Natural killer cell (primary cell): ENCODE results near the gene DGKH. TPM values are rescaled to one million over a fixed set of nuclear protein-coding genes. Genes with fewer than 3 reads are reported as not detected.
"Not testable (repeated sequence)": the region's sequence is repeated elsewhere in the genome, so short reads cannot be mapped to it uniquely, and the experiment has no call there.

Source experiments
- ATAC-seq, 3 donors: fragments of 150-1000 bp in 2 of 3; fragments of 200-7000 bp in 1 of 3; cut with Tn5 transposase; 1 replicate in 1 of 3; 2 replicates in 2 of 3; pipeline ENCODE4 v1.10.0; 2021; ENCODE audit warnings: mild to moderate bottlenecking in 2 of 3, moderate library complexity in 2 of 3
- DNase-seq, 2 donors: peaks; one replicate each; pipeline versions ENCODE4 v3.0.0 to v3.0.0-alpha.2; 2013 to 2021; ENCODE audit warnings: mixed read lengths in 1 of 2
- H3K27ac ChIP-seq: one replicate; pipeline ENCODE4 v1.5.1; 2013; ENCODE audit warnings: mild to moderate bottlenecking, low read length
- H3K27me3 ChIP-seq: one replicate; pipeline ENCODE4 v1.6.1; 2013; ENCODE audit warnings: low read length; ENCODE audit not compliant: control insufficient read depth, insufficient read depth
- H3K36me3 ChIP-seq: one replicate; pipeline ENCODE4 v1.6.1; 2013; ENCODE audit warnings: low read length; ENCODE audit not compliant: control insufficient read depth, insufficient read depth
- H3K4me1 ChIP-seq: one replicate; pipeline ENCODE4 v1.6.1; 2013; ENCODE audit warnings: low read length; ENCODE audit not compliant: control insufficient read depth, insufficient read depth
- H3K4me3 ChIP-seq: one replicate; pipeline ENCODE4 v1.5.1; 2013; ENCODE audit warnings: low read length
- H3K9me3 ChIP-seq: one replicate; pipeline ENCODE4 v1.6.1; 2013; ENCODE audit warnings: low read length; ENCODE audit not compliant: control insufficient read depth, insufficient read depth
- H3K27ac Mint-ChIP-seq, 2 donors: one replicate each; pipeline ENCODE4 v1.8.0; 2022; ENCODE audit warnings: mild to moderate bottlenecking in 2 of 2, mixed read lengths in 2 of 2, moderate library complexity in 1 of 2
- H3K27me3 Mint-ChIP-seq, 2 donors: one replicate each; pipeline ENCODE4 v1.8.0; 2022; ENCODE audit warnings: low read depth in 2 of 2, mixed read lengths in 2 of 2
- H3K36me3 Mint-ChIP-seq: one replicate; pipeline ENCODE4 v1.8.0; 2022; ENCODE audit warnings: mixed read lengths
- H3K4me1 Mint-ChIP-seq, 2 donors: one replicate each; pipeline ENCODE4 v1.8.0; 2022; ENCODE audit warnings: mixed read lengths in 2 of 2
- H3K4me3 Mint-ChIP-seq: one replicate; pipeline ENCODE4 v1.8.0; 2022; ENCODE audit warnings: mild to moderate bottlenecking, moderate library complexity, mixed read lengths
- H3K9me3 Mint-ChIP-seq, 2 donors: one replicate each; pipeline ENCODE4 v1.8.0; 2022; ENCODE audit warnings: mixed read lengths in 2 of 2
- CTCF ChIP-seq: fragments of 200-600 bp; IDR thresholded peaks from one replicate; pipeline ENCODE4 v1.8.0; 2022; ENCODE audit warnings: antibody characterized with exemption
- WGBS: methylation state at CpG from one replicate; pipeline ENCODE4 v1.1.7; 2013; ENCODE audit warnings: missing lambda C conversion rate; ENCODE audit not compliant: insufficient coverage; 5-methylcytosine and 5-hydroxymethylcytosine counted together
- intact Hi-C: fragments of 100-400 bp; cut with micrococcal nuclease; formaldehyde crosslinking; loops from one replicate; pipeline ENCODE4 v1.14.2; 2022
- total RNA-seq, 4 donors: library from RNA; stranded (reverse); fragments of 120-200 nt in 1 of 4; gene quantifications; one replicate each; pipeline versions ENCODE4 v1.2.3 to v1.2.4, GENCODE V29; 2013 to 2022

Gene DGKH
- total RNA-seq, 3 donors from 2014 or later (not counting 1 experiment from before 2014, with no cell fraction given): 1.1 to 3.4 (median 1.2) TPM

- no peak overlapping the region for H3K4me3 ChIP-seq
- Mint-ChIP-seq H3K4me3 (no peak overlapping the region), H3K27me3 (peaks cover 27 to 45% of the 10 kb centered on the region in 2 donors), H3K4me1 (no peaks in the 10 kb centered on the region), H3K27ac (no peak overlapping the region), H3K36me3 (no peaks in the 10 kb centered on the region), H3K9me3 (no peaks in the 10 kb centered on the region)
- H3K4me1 ChIP-seq: no peaks in the 10 kb centered on the region
- no peaks in the 10 kb centered on the region for H3K9me3 ChIP-seq
- H3K27ac ChIP-seq: no peak overlapping the region
- H3K27me3 ChIP-seq: no peaks in the 10 kb centered on the region
- no peak for ATAC-seq
- intact Hi-C loops: no loop called here
- 100% methylated on average over 1 of the region's 1 CpG for WGBS
- TF ChIP-seq CTCF: no peak
- H3K36me3 ChIP-seq: no peaks in the 10 kb centered on the region
- DNase-seq: no peak
Observed at GRCh38 chr13:42086582-42086981, 38.1 kb downstream of the DGKH start.

DNA sequence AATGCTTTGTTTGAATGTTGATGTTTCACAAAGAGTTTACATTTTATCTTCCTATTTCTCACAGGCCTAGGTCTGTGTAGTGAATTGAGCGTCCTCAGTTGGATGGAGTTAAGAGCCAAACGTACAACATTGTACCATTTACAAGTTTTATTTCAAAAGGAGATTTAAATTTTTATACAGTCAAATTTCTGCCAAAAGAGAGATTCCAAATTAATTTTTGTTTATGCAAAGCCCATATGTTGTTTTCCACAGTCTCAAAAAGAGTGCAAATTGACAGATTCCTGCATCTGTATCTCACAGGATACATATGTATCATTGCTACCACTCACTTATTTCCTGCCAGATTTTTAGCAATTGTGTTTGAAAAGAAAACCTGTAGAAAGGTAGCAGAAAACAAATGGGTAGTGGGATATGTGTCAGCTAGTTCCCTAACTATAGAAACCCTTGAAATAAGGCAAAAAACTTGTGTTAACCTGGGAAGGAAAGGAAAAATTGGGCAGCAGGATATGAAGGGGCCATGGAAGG, 46.1 kb downstream of the DGKH start:
- 80% methylated on average over 1 of the region's 2 CpGs for WGBS
- H3K27me3 ChIP-seq: no peaks in the 10 kb centered on the region
- no peaks in the 10 kb centered on the region for H3K36me3 ChIP-seq
- H3K4me1 Mint-ChIP-seq: no peaks in the 10 kb centered on the region
- H3K4me1 ChIP-seq: no peaks in the 10 kb centered on the region
- intact Hi-C loops: no loop called here
- H3K4me3 ChIP-seq: no peak overlapping the region
- no peak for TF ChIP-seq CTCF
- no peaks in the 10 kb centered on the region for H3K9me3 Mint-ChIP-seq
- DNase-seq (no peak), ATAC-seq (no peak)
- peaks cover 12 to 24% of the 10 kb centered on the region in 2 donors for H3K27me3 Mint-ChIP-seq
- no peaks in the 10 kb centered on the region for H3K36me3 Mint-ChIP-seq
- H3K27ac ChIP-seq: no peak overlapping the region
- no peak overlapping the region for H3K27ac Mint-ChIP-seq
- H3K9me3 ChIP-seq: no peaks in the 10 kb centered on the region
- H3K4me3 Mint-ChIP-seq: no peak overlapping the region

DNA sequence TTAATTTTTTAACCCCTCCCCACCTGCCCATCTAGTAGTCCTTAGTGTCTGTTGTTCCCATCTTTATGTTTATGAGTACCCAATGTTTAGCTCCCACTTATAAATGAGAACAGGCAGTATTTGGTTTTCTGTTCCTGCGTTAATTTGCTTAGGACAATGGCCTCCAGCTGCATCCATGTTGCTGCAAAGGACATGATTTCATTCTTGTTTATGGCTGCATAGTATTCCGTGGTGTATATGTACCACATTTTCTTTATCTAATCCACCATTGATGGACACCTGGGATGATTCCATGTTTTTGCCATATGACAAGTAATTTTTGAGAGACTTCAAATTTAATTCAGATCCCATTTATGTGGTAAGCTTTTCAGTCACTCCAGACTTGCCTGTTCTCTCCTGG, 47.8 kb downstream of the DGKH start:
- H3K27me3 ChIP-seq, H3K9me3 ChIP-seq, H3K27ac ChIP-seq, H3K4me1 ChIP-seq, DNase-seq, H3K9me3 Mint-ChIP-seq, H3K36me3 ChIP-seq, intact Hi-C loops, H3K4me3 Mint-ChIP-seq, H3K27ac Mint-ChIP-seq, ATAC-seq, H3K4me1 Mint-ChIP-seq, H3K36me3 Mint-ChIP-seq, H3K4me3 ChIP-seq: not testable (repeated sequence)
- 100% methylated on average over 2 of the region's 2 CpGs for WGBS
- H3K27me3 Mint-ChIP-seq: peaks cover 11 to 14% of the 10 kb centered on the region in 2 donors

GRCh38 chr13:42099962-42100675, 51.7 kb downstream of the DGKH start:
- Histone ChIP-seq H3K4me3 (no peak overlapping the region), H3K27ac (no peak overlapping the region), H3K4me1 (no peaks in the 10 kb centered on the region), H3K9me3 (peaks cover 3% of the 10 kb centered on the region), H3K36me3 (no peaks in the 10 kb centered on the region), H3K27me3 (no peaks in the 10 kb centered on the region)
- Mint-ChIP-seq H3K36me3 (no peaks in the 10 kb centered on the region), H3K27me3 (peaks cover 0 to 8% of the 10 kb centered on the region in 2 donors), H3K4me3 (no peak overlapping the region), H3K27ac (no peak overlapping the region), H3K4me1 (no peaks in the 10 kb centered on the region), H3K9me3 (no peaks in the 10 kb centered on the region)
- 92% methylated on average over 8 of the region's 9 CpGs for WGBS
- ATAC-seq: no peak
- intact Hi-C loops: no loop called here
- DNase-seq: no peak
- TF ChIP-seq CTCF: no peak
